ENCODE data around the gene CSTPP1.

GRCh38 chr11:46896719-46897406 lies 39.7 kb upstream of the CSTPP1 start:
- TF ChIP-seq EP300 (IDR thresholded peaks at IDR 0.05), result no peak
- TF ChIP-seq CTCF (IDR thresholded peaks at IDR 0.05), result no peak

Measured in esophagus muscularis mucosa (tissue), 3 donors.